CD4-positive, alpha-beta T cell treated with Interleukin-15 for 4 hours (primary cell): ENCODE measurements around the gene TUBA8.
"Not testable (repeated sequence)": the region's sequence is repeated elsewhere in the genome, so short reads cannot be mapped to it uniquely, and the experiment has no call there.

Experiments
- DNase-seq: peaks from one replicate; pipeline ENCODE4 v3.0.0-alpha.2; 2020; ENCODE audit warnings: low spot score

TUBA8 gene

DNA sequence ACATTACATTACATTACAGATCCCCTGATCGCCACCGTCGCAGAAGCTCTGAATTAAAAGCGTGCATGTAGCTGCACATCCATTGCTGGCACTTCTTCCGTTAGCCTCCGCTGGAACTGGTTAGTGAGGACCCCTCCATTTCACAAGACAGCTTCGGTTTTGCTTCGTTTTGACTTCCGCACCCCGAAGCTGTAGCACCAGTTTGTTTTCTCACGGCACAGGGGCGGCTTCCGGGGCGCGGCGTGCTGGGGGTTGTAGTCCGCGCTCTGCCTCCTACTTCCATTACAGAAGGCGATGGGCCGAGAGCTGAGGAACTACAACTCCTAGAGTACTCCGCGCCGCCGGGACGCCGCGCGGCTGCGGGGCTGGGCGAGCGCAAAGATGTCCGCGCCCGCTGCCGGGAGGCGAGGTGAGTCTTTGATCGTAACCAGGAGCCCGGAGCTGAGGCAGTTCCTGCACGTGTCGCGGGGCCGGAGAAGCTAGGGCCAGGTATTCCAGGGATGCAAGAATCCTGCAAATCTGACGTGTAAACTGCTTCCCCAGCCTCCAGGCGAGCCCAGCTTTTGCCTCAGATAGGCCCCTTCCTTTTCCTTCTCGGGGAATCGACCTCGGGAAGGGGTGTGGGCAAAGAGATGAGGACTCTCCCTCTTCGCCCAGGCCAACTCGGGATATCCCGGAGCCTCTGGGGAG is 32.8 kb upstream of the TUBA8 start, which contains the start of gene PEX26:
TSS of gene PEX26 (plus strand) at position 352 of the 690 bp plus-strand sequence. CDS start 387 bp downstream, outside the sequence.
- peak; percentile 93 for DNase-seq

GRCh38 chr22:18078329-18079041 is 32.1 kb upstream of the TUBA8 start:
- DNase-seq, result peak; percentile 24

GRCh38 chr22:18079706-18080233 is 30.8 kb upstream of the TUBA8 start:
- no peak for DNase-seq

GRCh38 chr22:18081416-18081815 is 29.2 kb upstream of the TUBA8 start:
- no peak for DNase-seq

DNA sequence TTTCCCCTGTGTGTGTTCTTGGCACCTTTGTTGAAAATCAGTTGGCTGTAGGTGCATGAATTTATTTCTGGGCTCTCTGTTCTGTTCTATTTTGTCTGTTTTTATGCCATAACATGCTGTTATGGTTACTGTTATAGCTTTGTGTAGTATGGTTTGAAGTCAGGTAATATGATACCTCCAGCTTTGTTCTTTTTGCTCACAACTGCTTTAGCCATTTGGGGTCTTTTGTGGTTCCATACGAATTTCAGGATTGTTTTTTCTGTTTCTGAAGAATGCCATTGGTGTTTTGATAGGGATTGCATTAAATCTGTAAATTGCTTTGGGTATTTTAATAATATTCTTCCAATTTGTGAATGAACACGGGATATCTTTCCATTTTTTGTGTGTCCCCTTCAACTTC is 28.1 kb upstream of the TUBA8 start:
- DNase-seq, result no peak

- DNase-seq, result no peak
Observed at GRCh38 chr22:18083406-18083805, 27.2 kb upstream of the TUBA8 start.

GRCh38 chr22:18085188-18085587 is 25.4 kb upstream of the TUBA8 start:
- DNase-seq, result no peak

DNA sequence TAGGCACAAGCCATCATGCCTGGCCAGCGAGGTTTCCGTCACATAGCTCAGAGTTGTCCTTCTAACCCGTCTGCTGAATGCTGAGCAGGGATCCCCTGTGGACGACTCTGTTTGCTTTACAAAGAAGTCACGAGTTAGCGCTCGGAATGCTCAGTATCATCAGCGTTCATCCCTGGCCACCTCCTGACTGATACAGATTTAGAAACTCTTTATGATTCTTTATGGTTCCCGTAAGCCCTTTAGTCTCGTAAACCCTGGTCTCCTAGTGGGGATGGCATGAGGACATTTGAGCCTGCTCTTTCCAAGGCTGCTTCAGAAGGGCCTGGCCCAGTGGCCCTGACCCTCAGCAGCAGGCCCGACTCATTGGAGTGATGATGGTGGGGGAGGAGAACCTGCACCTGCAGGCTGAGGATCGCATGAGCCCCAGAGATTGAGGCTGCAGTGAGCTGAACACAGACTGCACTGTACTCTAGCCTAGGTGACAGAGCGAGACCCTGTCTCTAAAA is 23.2 kb upstream of the TUBA8 start:
- DNase-seq, result no peak

DNA sequence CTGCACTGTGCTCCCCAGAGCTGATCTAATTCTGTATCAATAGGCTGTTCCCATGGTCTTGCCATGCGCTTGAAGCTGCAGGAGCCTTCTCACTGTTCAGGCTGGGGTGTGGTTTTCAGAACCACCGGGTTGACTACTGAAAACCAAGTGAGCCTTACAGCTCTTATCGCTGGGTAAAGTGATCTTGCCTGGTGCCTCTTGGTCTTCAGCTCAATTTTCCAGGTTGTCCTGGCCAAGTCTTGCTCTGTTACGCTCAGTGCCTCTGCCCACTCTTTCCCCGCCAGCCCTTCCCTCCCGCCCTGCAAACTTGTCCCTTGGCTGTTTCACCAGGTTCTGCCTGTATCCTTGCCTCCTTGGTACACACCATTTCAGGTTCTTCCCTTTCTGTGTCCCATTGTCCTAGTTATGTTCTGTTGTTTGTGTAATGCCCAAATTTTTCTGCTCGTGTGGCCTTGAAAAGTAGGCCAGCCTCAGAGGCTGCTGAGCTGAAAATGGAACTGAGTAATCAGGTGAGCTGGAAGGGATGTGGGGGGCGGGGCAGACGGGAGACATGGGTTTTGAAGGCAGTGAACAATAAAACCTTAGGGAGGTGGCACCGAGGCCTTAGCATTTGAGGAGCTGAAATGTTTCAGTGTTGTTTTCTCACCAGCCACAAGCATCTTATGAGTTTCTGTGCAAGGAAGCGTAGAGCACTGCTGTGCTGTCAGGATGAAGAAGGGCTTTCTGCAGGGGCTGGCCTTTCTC is 21.6 kb upstream of the TUBA8 start:
- peak; percentile 21 for DNase-seq

GRCh38 chr22:18090286-18090685 is 20.3 kb upstream of the TUBA8 start:
- DNase-seq, result no peak

- DNase-seq, result no peak
Observed at GRCh38 chr22:18091478-18091877, 19.1 kb upstream of the TUBA8 start.

DNA sequence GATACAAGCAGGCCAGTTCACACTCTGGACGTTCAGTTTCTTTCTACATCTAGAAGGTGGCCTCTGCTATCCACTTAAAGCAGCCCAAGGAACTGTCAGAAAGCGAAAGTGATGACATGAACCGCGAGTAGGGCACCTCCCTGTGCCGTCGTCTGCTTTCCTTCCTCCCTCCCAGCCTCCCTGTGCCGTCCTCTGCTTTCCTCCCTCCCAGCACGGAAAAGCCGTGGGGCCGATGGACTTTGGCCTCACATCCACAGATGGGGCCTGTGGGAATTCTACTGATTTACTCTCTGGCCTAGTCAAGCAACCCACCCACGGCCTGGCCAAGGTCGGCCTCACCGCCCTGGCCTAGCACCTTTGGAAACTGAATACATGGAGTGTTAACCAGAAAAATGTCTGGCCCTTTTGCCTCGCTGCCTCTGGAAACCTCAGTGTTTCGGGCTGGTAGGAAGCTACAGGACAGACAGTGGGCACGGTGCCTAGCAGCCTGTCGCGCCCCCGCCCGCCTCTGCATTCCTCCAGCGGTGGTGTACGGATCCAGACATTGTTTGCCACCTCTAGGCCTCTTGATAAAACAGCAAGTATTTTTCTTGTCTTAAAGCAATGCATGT is 18.6 kb upstream of the TUBA8 start:
- peak; percentile 38 for DNase-seq

GRCh38 chr22:18093661-18094060 is 16.9 kb upstream of the TUBA8 start:
- no peak for DNase-seq

DNA sequence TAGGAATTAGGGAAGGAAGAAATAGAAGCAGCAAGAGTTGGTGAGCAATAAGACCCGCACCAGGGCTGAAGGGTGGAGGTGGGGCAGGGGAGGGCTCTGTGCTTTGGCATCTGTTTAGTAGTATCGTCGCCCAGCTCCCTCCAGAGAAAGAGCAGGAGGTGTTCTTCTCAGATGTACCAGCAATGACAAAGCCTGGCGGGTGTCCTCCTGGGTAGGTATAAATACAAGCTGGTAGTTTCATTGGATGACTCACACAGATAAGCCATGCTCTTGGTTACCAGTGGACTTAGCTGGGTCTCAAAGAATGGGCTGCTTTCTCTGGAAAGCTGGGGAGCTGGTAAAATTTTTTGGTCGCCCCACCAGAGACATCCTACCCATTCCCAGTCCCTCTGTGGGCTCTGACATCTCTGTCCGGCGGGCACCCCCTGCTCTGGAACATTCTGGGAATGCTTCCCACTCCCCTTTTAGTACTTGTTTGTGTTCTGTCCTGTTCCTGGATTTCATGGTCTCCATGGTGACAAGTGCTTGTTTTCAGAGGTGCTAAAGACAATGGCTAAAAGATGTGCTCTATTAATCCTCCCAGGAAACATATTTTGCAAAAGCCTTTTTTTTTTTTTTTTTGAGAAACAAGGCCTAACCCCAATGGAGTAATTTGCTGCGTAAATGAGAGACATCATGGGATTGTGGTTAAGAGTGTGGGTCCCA is 15.4 kb upstream of the TUBA8 start:
- no peak for DNase-seq

DNA sequence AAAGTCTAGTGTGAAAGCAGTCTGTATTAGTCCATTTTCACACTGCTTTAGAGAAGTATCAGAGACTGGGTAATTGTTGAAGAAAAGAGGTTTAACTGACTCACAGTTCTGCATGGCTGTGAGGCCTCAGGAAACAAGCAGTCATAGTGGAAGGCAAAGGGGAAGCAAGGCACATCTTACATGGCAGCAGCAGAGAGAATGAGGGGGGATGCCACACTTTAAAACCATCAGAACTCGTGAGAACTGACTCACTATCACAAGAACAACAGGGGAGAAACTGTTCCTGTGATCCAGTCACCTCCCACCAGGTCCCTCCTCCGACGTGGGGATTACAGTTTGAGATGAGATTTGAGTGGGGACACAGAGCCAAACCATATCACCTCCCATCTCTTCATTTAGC is 13.8 kb upstream of the TUBA8 start:
- no peak for DNase-seq

- DNase-seq, result no peak
Observed at GRCh38 chr22:18100781-18101180, 9.8 kb upstream of the TUBA8 start.

GRCh38 chr22:18101536-18101935 is 9.1 kb upstream of the TUBA8 start:
- no peak for DNase-seq

- DNase-seq, result no peak
Observed at GRCh38 chr22:18103527-18104269, 6.9 kb upstream of the TUBA8 start.

GRCh38 chr22:18104566-18104965 is 6.0 kb upstream of the TUBA8 start:
- no peak for DNase-seq

- not testable (repeated sequence) for DNase-seq
Observed at GRCh38 chr22:18105981-18106380, 4.6 kb upstream of the TUBA8 start.
